Spleen (tissue), 7 donors: ENCODE results near the gene MIAT.

Experiments
- POLR2A ChIP-seq, 3 donors: fragments of 450-650 bp; IDR thresholded peaks; one replicate each; pipeline ENCODE4 v1.5.1; 2017; ENCODE audit warnings: antibody characterized with exemption in 3 of 3, mild to moderate bottlenecking in 1 of 3
- TF ChIP-seq, protein P1 (sequence below), 11 experiments: fragments of 200-600 bp in 7 of 11; fragments of 450-650 bp in 4 of 11; sonication (generic) in 4 of 11; IDR thresholded peaks in 8 of 11; conservative IDR thresholded peaks in 3 of 11; 1 replicate in 7 of 11; 2 replicates in 4 of 11; pipeline versions ENCODE4 v1.4.0 to v1.8.0; 2016 to 2021; ENCODE audit warnings: antibody characterized with exemption in 11 of 11, inconsistent platforms in 4 of 11, mild to moderate bottlenecking in 1 of 11
- donor health status: DM: no; HTN: no; CAD: no; lungs with moderate emphysema.
- donor health status: DM: no; HTN: no; CAD: no.
- donor health status: DM: no; HTN: no; CAD: no.

GRCh38 chr22:26709617-26710390 lies 52.4 kb downstream of the MIAT start:
- no peak for TF ChIP-seq POLR2A (IDR thresholded peaks at IDR 0.05)
- TF ChIP-seq, protein P1, sequence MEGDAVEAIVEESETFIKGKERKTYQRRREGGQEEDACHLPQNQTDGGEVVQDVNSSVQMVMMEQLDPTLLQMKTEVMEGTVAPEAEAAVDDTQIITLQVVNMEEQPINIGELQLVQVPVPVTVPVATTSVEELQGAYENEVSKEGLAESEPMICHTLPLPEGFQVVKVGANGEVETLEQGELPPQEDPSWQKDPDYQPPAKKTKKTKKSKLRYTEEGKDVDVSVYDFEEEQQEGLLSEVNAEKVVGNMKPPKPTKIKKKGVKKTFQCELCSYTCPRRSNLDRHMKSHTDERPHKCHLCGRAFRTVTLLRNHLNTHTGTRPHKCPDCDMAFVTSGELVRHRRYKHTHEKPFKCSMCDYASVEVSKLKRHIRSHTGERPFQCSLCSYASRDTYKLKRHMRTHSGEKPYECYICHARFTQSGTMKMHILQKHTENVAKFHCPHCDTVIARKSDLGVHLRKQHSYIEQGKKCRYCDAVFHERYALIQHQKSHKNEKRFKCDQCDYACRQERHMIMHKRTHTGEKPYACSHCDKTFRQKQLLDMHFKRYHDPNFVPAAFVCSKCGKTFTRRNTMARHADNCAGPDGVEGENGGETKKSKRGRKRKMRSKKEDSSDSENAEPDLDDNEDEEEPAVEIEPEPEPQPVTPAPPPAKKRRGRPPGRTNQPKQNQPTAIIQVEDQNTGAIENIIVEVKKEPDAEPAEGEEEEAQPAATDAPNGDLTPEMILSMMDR (IDR thresholded peaks at IDR 0.05 in 8 of 11, conservative IDR thresholded peaks at IDR 0.05 in 3 of 11) = no peak
